Epithelial cell of proximal tubule (primary cell): ENCODE measurements around the gene SLC12A8. TPM values are rescaled to one million over a fixed set of nuclear protein-coding genes. Genes with fewer than 3 reads are reported as not detected.

Experiments used
- DNase-seq: peaks from one replicate; pipeline ENCODE4 v3.0.0-alpha.2; 2011; ENCODE audit warnings: low read depth
- H3K4me3 ChIP-seq: 2 replicates; pipeline ENCODE4 v1.5.1; 2011; ENCODE audit warnings: low read depth, mild to moderate bottlenecking, low read length
- CTCF ChIP-seq: conservative IDR thresholded peaks from 2 replicates; pipeline ENCODE4 v1.5.1; 2012; ENCODE audit warnings: low read depth, mild to moderate bottlenecking, low read length
- total RNA-seq: library from RNA; depleted of rRNA; stranded (reverse); fragments of >200 nt; gene quantifications from 2 replicates; pipeline ENCODE4 v1.2.3, GENCODE V29; 2015

SLC12A8 gene
- total RNA-seq, 1 donor from 2014 or later = 17.9 TPM

DNA sequence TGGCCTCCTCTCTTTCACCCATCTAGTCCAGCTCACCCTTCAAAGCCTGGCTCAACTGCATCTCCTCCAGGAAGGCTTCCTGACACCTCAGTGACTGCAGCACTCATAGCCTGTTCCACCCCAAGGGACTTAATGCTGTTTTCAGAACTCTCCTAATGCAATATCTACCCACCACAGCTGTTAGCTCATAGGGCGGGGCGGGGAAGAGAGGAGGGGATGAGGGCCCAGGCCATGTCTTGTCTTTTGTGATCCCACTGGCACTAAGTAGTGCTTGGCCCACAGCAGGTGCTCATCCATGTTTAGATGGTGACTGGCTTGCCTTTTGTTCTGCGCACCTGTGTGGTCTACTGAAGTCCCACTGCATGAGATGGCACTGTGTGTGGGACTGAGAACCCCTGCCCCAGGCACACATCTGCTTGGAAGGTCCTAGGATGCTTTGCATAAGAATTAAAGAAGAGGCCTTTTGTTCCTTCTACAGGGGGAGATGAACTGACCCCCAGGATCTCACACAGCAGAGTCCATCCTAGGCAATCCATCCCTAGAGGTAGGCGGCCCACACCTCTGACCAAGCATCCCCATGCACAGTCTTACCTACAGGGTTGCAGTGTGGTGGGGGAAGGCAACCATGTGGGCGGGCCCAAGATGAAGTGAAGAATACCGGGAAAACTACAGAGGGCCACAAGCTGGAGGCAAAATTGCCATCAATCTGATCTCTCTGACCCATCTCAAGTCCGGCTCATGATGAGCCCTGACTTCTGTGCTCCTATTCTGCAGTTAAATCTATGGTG, 23.0 kb downstream of the SLC12A8 start:
- H3K4me3 ChIP-seq = no peak overlapping the region
- no peak for DNase-seq
- no peak for TF ChIP-seq CTCF

- DNase-seq = no peak
- no peak overlapping the region for H3K4me3 ChIP-seq
- TF ChIP-seq CTCF = no peak
Measured at GRCh38 chr3:125188955-125189354, 23.6 kb downstream of the SLC12A8 start.

GRCh38 chr3:125187599-125187910, 25.0 kb downstream of the SLC12A8 start:
- DNase-seq = no peak
- H3K4me3 ChIP-seq = no peak overlapping the region
- no peak for TF ChIP-seq CTCF

DNA sequence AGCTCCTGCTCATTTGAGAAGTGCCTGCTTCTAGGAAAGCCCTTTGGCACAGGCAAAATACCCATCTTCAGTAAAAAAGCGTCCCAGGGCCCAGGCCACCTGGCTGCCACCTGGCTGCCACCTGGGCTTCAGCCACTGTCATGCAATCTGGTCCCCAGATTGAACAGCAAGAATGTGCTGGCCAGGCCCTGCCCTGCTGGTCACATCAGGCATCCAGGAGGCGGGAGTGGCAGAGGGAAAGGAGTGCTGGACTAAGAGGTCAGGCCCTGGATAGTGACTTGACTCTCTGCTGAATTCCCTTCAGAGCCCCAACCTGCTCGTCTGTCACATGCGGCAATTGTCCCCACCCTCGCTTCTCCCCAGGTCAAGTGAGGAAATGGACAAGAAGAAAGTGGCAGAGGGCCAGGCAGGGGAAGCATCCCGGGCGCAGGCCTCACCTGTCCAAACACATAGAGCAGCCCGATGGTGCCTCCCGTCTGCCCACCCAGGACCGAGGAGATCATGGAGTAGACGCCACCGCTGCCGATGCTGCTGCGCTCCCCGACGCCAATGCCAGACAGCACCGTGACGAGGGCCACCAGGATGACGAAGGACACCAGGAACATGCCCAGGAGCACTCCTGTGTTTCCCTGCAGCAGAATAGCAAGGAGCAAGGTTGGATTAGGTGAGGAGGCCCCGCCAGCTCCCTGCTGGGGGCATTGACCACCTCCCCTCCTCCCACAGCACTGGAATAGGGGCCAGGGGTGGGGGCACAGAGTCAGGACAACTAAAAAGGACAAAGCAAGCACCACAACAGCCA, 25.5 kb downstream of the SLC12A8 start:
- H3K4me3 ChIP-seq = no peak overlapping the region
- no peak for TF ChIP-seq CTCF
- no peak for DNase-seq

DNA sequence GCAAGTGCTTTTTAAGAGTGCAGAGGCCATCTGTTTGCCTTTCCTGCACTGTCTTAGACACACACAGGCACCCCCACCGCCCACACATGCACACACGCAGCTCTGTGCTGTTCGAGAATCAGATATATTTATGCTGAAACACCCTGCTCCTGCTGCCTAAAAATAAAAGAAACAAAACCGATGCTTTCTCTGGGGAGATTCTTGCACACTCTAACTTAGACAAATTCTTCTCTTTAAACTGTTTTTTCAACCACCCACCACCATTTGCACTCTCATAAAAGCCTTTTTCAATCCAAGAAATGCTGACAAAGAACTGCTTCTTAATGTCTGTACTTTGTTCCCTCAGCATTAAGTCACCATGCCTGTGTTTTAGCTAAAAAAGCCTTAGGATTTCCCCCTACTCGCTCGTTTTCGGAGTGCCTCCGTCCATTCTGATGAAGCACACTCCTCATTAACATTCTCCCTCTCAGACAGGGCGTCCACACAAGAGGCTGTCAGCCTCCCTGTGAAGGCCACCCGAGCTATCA, 26.2 kb downstream of the SLC12A8 start:
- no peak for DNase-seq
- no peak for TF ChIP-seq CTCF
- H3K4me3 ChIP-seq = no peak overlapping the region

DNA sequence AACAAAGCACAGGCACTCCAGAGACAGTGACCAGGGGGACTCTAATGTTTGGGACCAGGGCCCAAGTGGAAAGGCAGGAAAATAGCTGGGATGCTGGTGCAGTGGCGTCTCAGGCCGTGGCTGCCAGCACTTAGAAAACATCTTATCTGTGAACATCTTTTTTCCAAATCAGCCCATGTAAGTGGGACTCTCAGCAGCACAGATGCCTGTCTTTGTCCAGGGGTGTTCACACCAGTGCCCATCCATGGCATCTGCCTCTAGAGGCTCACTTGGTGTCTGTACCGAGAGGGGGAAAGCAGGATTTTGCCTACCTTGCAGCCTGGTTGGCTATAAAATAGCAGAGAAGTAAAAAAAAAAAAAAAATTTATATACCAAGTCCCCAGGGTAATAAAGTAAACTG, 26.7 kb downstream of the SLC12A8 start:
- TF ChIP-seq CTCF = no peak
- DNase-seq = no peak
- H3K4me3 ChIP-seq = no peak overlapping the region
